Pancreas (tissue), 10 donors: ENCODE results near the gene SEM1. TPM values are rescaled to one million over a fixed set of nuclear protein-coding genes. Genes with fewer than 3 reads are reported as not detected.
"Not testable (repeated sequence)": the region's sequence is repeated elsewhere in the genome, so short reads cannot be mapped to it uniquely, and the experiment has no call there.

Experiments
- ATAC-seq, 4 donors: fragments of 200-7000 bp; cut with Tn5 transposase; one replicate each; pipeline versions ENCODE4 v1.8.0 to v1.9.1; 2020; ENCODE audit warnings: mild to moderate bottlenecking in 4 of 4, moderate library complexity in 4 of 4
- DNase-seq, 6 donors: peaks; one replicate each; pipeline ENCODE4 v3.0.0-alpha.2; 2020
- FAIRE-seq: peaks from 2 replicates; lab custom pipeline; 2012; peaks lifted over from hg19 to GRCh38; lab: Jason Lieb, UNC
- H3K27ac ChIP-seq, 4 donors: fragments of 200-600 bp; sonication (generic); 1 replicate in 3 of 4; 2 replicates in 1 of 4; pipeline versions ENCODE4 v1.5.0 to v1.8.0; 2020
- H3K27me3 ChIP-seq, 4 donors: fragments of 200-600 bp; one replicate each; pipeline ENCODE4 v1.8.0; 2021
- H3K36me3 ChIP-seq, 3 donors: fragments of 200-600 bp; sonication (generic) in 1 of 3; one replicate each; pipeline versions ENCODE4 v1.5.0 to v1.8.0; 2020 to 2021
- H3K4me1 ChIP-seq, 3 donors: fragments of 200-600 bp; one replicate each; pipeline ENCODE4 v1.8.0; 2021
- H3K4me3 ChIP-seq, 4 donors: fragments of 200-600 bp; sonication (generic) in 2 of 4; one replicate each; pipeline versions ENCODE4 v1.5.0 to v1.8.0; 2020 to 2021
- H3K9me3 ChIP-seq, 4 donors: fragments of 200-600 bp; one replicate each; pipeline ENCODE4 v1.8.0; 2021
- WGBS, 2 donors: extraction: QIAGEN DNeasy Blood & Tissue Kit; methylation state at CpG; one replicate each; pipeline ENCODE4 v1.1.7; 2013; 5-methylcytosine and 5-hydroxymethylcytosine counted together
- intact Hi-C, 3 donors: fragments of 100-400 bp; cut with DNase I; formaldehyde crosslinking; loops; one replicate each; pipeline versions ENCODE4 v1.11.1 to v1.14.2; 2022
- polyA plus RNA-seq, 2 donors: library from polyadenylated mRNA; stranded (reverse); fragments of 200-250 nt; gene quantifications; one replicate each; pipeline ENCODE4 v1.2.3, GENCODE V29; 2013
- total RNA-seq, 6 donors: library from RNA; stranded (reverse); fragmentation: NEBNext Ultra II Directional in 4 of 6; extraction: Animal tissue kit (Norgen Biotek cat#: 25700) in 4 of 6; gene quantifications; one replicate each; pipeline versions ENCODE4 v1.2.1 to v1.2.4, GENCODE V29; 2021 to 2023
- TF ChIP-seq, protein P1 (sequence below), 4 donors: fragments of 200-600 bp; sonication (generic) in 3 of 4; IDR thresholded peaks; one replicate each; pipeline versions ENCODE4 v1.5.0 to v1.8.0; 2021; ENCODE audit warnings: antibody characterized with exemption in 4 of 4
- donor health status: healthy with polysubstance abuse.
- donor health status: DM: no; HTN: no; CAD: no; lungs with moderate emphysema.
- donor health status: DM: no; HTN: no; CAD: no.
- donor health status: control.
- donor health status: control.
- donor health status: Bipolar disorder and iron deficiency.
- donor health status: DM: yes; HTN: yes; CAD: no.
- donor health status: DM: no; HTN: no; CAD: no.
- donor health status: DM: no; HTN: no; CAD: no.
- donor health status: DM: yes; HTN: yes; CAD: no.

SEM1 gene
- total and polyA plus RNA-seq, 8 donors, result 10.1 to 57.8 (median 13.4) TPM

DNA sequence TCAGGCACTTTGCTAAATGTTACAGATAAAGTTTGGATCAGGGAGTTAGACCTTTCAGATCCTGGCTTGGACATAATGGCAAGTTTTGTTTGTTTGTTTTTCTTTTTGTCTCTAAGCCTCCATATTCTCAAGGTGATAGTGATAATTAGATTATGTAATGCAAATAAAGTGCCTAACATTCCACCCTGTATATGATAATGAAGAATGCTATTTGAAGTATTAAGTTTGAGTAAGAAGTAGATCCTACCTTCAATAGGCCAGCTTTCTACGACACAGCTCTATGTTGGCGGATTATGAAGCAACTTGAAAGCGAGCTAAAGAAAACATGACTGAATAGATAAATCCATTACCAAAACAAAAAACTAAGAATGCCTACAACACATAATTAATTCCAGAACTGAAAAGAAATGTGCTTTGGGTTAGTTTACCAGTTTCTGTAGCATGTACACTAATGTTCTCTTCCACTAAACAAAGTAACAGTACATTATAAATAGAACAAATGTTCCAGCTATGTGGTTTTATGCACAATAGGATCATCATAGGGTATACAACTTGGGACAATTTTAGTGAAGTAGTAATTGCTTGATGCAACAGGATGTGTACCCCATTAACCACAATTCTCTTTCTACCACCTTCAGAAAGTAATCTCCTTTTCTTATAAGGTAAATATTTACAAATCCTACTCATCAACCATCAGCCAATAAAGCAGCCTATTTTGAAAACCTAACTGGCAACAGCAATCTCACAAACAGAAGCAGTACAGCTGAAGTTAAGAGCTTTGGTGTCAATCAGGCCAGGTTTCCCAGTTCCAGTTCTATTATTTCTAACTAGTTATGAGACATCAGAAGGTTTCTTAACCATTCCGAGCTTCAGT lies 1.5 kb downstream of the SEM1 start:
- peak overlapping the region in 3 of 4 donors; percentile 75 to 90 (median 81) for H3K4me3 ChIP-seq

DNA sequence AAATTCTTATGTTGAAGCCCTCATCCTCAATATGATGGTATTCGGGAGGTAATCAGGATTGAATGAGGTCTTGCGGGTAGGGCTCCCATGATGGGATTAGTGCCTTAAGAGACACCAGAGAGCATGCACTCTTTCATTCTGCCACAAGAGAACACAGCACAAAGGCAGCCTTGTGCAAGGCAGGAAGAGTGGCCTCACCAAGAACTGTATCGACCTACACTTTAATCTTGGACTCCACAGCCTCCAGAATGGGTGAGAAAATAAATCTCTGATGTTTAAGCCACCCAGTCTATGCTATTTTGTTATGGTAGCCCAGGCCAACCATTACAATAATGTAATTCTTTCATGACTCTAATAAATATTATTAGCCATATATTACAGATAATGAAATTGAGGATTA lies 8.4 kb downstream of the SEM1 start:
- Histone ChIP-seq H3K4me3 (no peak overlapping the region), H3K9me3 (no peaks in the 10 kb centered on the region), H3K27ac (no peak overlapping the region), H3K36me3 (no peaks in the 10 kb centered on the region), H3K27me3 (no peaks in the 10 kb centered on the region), H3K4me1 (peaks cover 3 to 19% (median 7%) of the 10 kb centered on the region in 3 donors)
- FAIRE-seq, result no peak
- no peak for ATAC-seq
- 84 to 86% methylated on average over 3 of the region's 3 CpGs for WGBS, 2 donors
- TF ChIP-seq, protein P1, sequence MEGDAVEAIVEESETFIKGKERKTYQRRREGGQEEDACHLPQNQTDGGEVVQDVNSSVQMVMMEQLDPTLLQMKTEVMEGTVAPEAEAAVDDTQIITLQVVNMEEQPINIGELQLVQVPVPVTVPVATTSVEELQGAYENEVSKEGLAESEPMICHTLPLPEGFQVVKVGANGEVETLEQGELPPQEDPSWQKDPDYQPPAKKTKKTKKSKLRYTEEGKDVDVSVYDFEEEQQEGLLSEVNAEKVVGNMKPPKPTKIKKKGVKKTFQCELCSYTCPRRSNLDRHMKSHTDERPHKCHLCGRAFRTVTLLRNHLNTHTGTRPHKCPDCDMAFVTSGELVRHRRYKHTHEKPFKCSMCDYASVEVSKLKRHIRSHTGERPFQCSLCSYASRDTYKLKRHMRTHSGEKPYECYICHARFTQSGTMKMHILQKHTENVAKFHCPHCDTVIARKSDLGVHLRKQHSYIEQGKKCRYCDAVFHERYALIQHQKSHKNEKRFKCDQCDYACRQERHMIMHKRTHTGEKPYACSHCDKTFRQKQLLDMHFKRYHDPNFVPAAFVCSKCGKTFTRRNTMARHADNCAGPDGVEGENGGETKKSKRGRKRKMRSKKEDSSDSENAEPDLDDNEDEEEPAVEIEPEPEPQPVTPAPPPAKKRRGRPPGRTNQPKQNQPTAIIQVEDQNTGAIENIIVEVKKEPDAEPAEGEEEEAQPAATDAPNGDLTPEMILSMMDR (IDR thresholded peaks at IDR 0.05), result no peak
- no peak for DNase-seq
- intact Hi-C loops, result no loop called here

More for the DNA sequence above, 1.5 kb downstream of the SEM1 start:
- TF ChIP-seq, protein P1 (IDR thresholded peaks at IDR 0.05), result no peak
- FAIRE-seq (no peak), DNase-seq (no peak), ATAC-seq (no peak)
- H3K27ac ChIP-seq, result no peak overlapping the region
- H3K36me3 ChIP-seq, result no peaks in the 10 kb centered on the region
- intact Hi-C loops, result no loop called here
- no peaks in the 10 kb centered on the region for H3K9me3 ChIP-seq
- 90 to 95% methylated on average over 4 of the region's 4 CpGs for WGBS, 2 donors
- H3K27me3 ChIP-seq, result no peaks in the 10 kb centered on the region
- H3K4me1 ChIP-seq, result peaks cover 8 to 14% (median 9%) of the 10 kb centered on the region in 3 donors

DNA sequence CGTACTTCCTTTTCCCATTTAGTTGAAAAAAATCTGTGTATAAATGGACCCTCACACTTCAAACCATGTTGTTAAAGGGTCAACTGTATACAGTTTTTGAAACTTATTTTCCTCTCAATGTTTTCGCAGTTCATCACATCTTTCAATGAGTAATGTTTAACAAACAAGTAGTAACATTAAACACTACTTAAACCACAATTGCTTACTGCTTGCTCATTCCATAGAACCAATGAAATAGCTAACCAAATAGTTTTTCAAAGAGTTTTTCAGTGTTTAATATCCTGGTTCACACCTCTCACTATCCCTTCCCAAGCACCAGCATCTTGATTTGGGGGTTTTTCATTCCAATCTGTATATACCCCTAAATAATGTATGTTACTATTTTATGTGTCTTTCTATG lies 9.1 kb downstream of the SEM1 start:
- FAIRE-seq (no peak), ATAC-seq (no peak), DNase-seq (no peak)
- Histone ChIP-seq H3K4me3 (no peak overlapping the region), H3K36me3 (no peaks in the 10 kb centered on the region), H3K9me3 (no peaks in the 10 kb centered on the region), H3K4me1 (peaks cover 3 to 26% (median 14%) of the 10 kb centered on the region in 3 donors), H3K27ac (no peak overlapping the region), H3K27me3 (no peaks in the 10 kb centered on the region)
- TF ChIP-seq, protein P1 (IDR thresholded peaks at IDR 0.05), result no peak
- intact Hi-C loops, result no loop called here
- 95 to 96% methylated on average over 2 of the region's 2 CpGs for WGBS, 2 donors

- H3K27me3 ChIP-seq, result no peaks in the 10 kb centered on the region
- no peaks in the 10 kb centered on the region for H3K36me3 ChIP-seq
- no peak overlapping the region for H3K4me3 ChIP-seq
- WGBS, 2 donors, result 84 to 92% methylated on average over 4 of the region's 4 CpGs
- H3K4me1 ChIP-seq, result peaks cover 3 to 27% (median 14%) of the 10 kb centered on the region in 3 donors
- TF ChIP-seq, protein P1 (IDR thresholded peaks at IDR 0.05), result no peak
- DNase-seq, result no peak
- no peak for FAIRE-seq
- no peaks in the 10 kb centered on the region for H3K9me3 ChIP-seq
- intact Hi-C loops, result no loop called here
- no peak for ATAC-seq
- no peak overlapping the region for H3K27ac ChIP-seq
Observed at GRCh38 chr7:96699219-96699871, 10.3 kb downstream of the SEM1 start.

DNA sequence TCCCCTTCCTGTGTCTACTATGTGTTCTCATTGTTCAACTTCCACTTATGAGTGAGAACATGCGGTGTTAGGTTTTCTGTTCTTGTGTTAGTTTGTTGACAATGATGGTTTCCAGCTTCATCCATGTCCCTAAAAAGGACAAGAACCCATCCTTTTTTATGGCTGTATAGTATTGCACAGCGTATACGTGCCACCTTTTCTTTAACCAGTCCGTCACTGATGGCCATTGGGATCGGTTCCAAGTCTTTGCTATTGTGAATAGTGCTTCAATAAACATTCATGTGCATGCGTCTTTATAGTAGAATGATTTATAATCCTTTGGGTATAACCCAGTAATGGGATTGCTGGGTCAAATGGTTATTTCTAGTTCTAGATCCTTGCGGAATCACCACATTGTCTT lies 11.2 kb downstream of the SEM1 start:
- H3K27me3 ChIP-seq, H3K36me3 ChIP-seq, H3K4me3 ChIP-seq, FAIRE-seq, ATAC-seq, H3K9me3 ChIP-seq, H3K27ac ChIP-seq, intact Hi-C loops, DNase-seq: not testable (repeated sequence)
- 94 to 96% methylated on average over 7 of the region's 7 CpGs for WGBS, 2 donors
- peaks cover 3 to 24% (median 14%) of the 10 kb centered on the region in 3 donors for H3K4me1 ChIP-seq
